IMR-90 (cell line): ENCODE data around the gene ASTN2. TPM values are rescaled to one million over a fixed set of nuclear protein-coding genes. Genes with fewer than 3 reads are reported as not detected.

Experiments used
- ATAC-seq: fragments of 200-7000 bp; cut with Tn5 transposase; 2 replicates; pipeline ENCODE4 v1.9.1; 2020; ENCODE audit warnings: low read depth, mild to moderate bottlenecking, moderate library complexity
- BruUV-seq: library from RNA; stranded (reverse); fragments of 400-500 nt; replicated peaks from 2 replicates; lab custom pipeline; 2021; lab: Mats Ljungman, UMichigan
- CTCF ChIA-PET: fragments of 300-600 bp; formaldehyde crosslinking; extraction: SDS; loops from one replicate; lab custom pipeline; 2021; ENCODE audit warnings: antibody characterized with exemption; lab: Yijun Ruan, JAX
- POLR2A ChIA-PET: fragments of 300-600 bp; sonication (Branson Sonifier 250); formaldehyde crosslinking; loops from one replicate; lab custom pipeline; 2022; ENCODE audit warnings: antibody characterized with exemption; ENCODE audit not compliant: unreplicated experiment; lab: Charles Lee
- DNase-seq: peaks from one replicate; pipeline ENCODE4 v3.0.0; 2013
- H2AFZ ChIP-seq: replicated peaks from 2 replicates; pipeline ENCODE3; 2013; ENCODE audit warnings: low read length, mild to moderate bottlenecking; ENCODE audit not compliant: poor library complexity
- H2AK5ac ChIP-seq: 2 replicates; pipeline ENCODE4 v1.6.1; 2013; ENCODE audit warnings: low read depth, low read length, inconsistent platforms
- H2AK9ac ChIP-seq: replicated peaks from 2 replicates; pipeline ENCODE3; 2013; ENCODE audit warnings: mild to moderate bottlenecking, low read depth, low read length, moderate library complexity; ENCODE audit not compliant: poor library complexity
- H2BK120ac ChIP-seq: 2 replicates; pipeline ENCODE4 v1.6.1; 2013; ENCODE audit warnings: low read depth, low read length, inconsistent platforms
- H2BK15ac ChIP-seq: 3 replicates; pipeline ENCODE4 v1.6.1; 2013; ENCODE audit warnings: low read depth, low read length, inconsistent platforms
- H2BK20ac ChIP-seq: 2 replicates; pipeline ENCODE4 v1.6.1; 2013; ENCODE audit warnings: low read depth, mild to moderate bottlenecking, inconsistent platforms, low read length, moderate library complexity
- H2BK5ac ChIP-seq: 2 replicates; pipeline ENCODE4 v1.6.1; 2013; ENCODE audit warnings: mild to moderate bottlenecking, low read depth, low read length, inconsistent platforms; ENCODE audit not compliant: poor library complexity, severe bottlenecking
- H3K14ac ChIP-seq: replicated peaks from 2 replicates; pipeline ENCODE4 v1.6.1; 2013; ENCODE audit warnings: low read depth, low read length, inconsistent platforms
- H3K18ac ChIP-seq: 2 replicates; pipeline ENCODE4 v1.6.1; 2013; ENCODE audit warnings: low read depth, low read length, control low read depth
- H3K23ac ChIP-seq: 2 replicates; pipeline ENCODE4 v1.6.1; 2013; ENCODE audit warnings: low read depth, low read length, inconsistent platforms
- H3K27ac ChIP-seq: 2 replicates; pipeline ENCODE4 v1.5.1; 2013; ENCODE audit warnings: mild to moderate bottlenecking, control low read depth, low read length; ENCODE audit not compliant: insufficient read depth
- H3K27me3 ChIP-seq: 2 replicates; pipeline ENCODE4 v1.6.1; 2013; ENCODE audit warnings: low read length; ENCODE audit not compliant: control insufficient read depth, insufficient read depth
- H3K36me3 ChIP-seq: 2 replicates; pipeline ENCODE4 v1.6.1; 2013; ENCODE audit warnings: low read length, mixed read lengths; ENCODE audit not compliant: control insufficient read depth, insufficient read depth
- H3K4ac ChIP-seq: 2 replicates; pipeline ENCODE4 v1.6.1; 2013; ENCODE audit warnings: low read depth, low read length, inconsistent platforms
- H3K4me1 ChIP-seq: 2 replicates; pipeline ENCODE4 v1.6.1; 2013; ENCODE audit warnings: low read length, mixed read lengths; ENCODE audit not compliant: control insufficient read depth, insufficient read depth
- H3K4me2 ChIP-seq: 2 replicates; pipeline ENCODE4 v1.6.1; 2013; ENCODE audit warnings: low read depth, mild to moderate bottlenecking, control low read depth, low read length, moderate library complexity
- H3K4me3 ChIP-seq: 2 replicates; pipeline ENCODE4 v1.5.1; 2013; ENCODE audit warnings: low read depth, mild to moderate bottlenecking, control low read depth, low read length, moderate library complexity; ENCODE audit not compliant: insufficient read depth
- H3K56ac ChIP-seq: 2 replicates; pipeline ENCODE4 v1.6.1; 2013; ENCODE audit warnings: low read length, inconsistent platforms; ENCODE audit not compliant: insufficient read depth; ENCODE audit errors: extremely low read depth
- H3K79me1 ChIP-seq, 2 experiments: 2 replicates each; pipeline ENCODE4 v1.6.1; 2013; ENCODE audit warnings: low read length in 2 of 2, inconsistent platforms in 1 of 2, low read depth in 1 of 2
- H3K9ac ChIP-seq: 2 replicates; pipeline ENCODE4 v1.6.1; 2013; ENCODE audit warnings: low read depth, low read length, control low read depth
- H3K9me1 ChIP-seq: 2 replicates; pipeline ENCODE4 v1.6.1; 2013; ENCODE audit warnings: low read length, inconsistent platforms; ENCODE audit not compliant: insufficient read depth
- H3K9me3 ChIP-seq: 2 replicates; pipeline ENCODE4 v1.6.1; 2013; ENCODE audit warnings: low read length; ENCODE audit not compliant: control insufficient read depth, insufficient read depth
- H4K20me1 ChIP-seq: 2 replicates; pipeline ENCODE4 v1.6.1; 2013; ENCODE audit warnings: low read length, inconsistent platforms; ENCODE audit not compliant: insufficient read depth
- H4K5ac ChIP-seq: 2 replicates; pipeline ENCODE4 v1.6.1; 2013; ENCODE audit warnings: mild to moderate bottlenecking, low read depth, low read length, control low read depth
- H4K8ac ChIP-seq, 2 experiments: 2 replicates each; pipeline ENCODE4 v1.6.1; 2013; ENCODE audit warnings: low read depth in 2 of 2, low read length in 2 of 2, control low read depth in 1 of 2, inconsistent platforms in 1 of 2
- H4K91ac ChIP-seq: 2 replicates; pipeline ENCODE4 v1.6.1; 2013; ENCODE audit warnings: low read depth, low read length, inconsistent platforms; ENCODE audit not compliant: insufficient read depth
- CHD1 ChIP-seq: IDR thresholded peaks from 2 replicates; pipeline ENCODE4 v1.6.1; 2012; ENCODE audit warnings: low read depth, low read length, improper control_type of control experiment
- FOS ChIP-seq: fragments of 150-350 bp; IDR thresholded peaks from 2 replicates; pipeline ENCODE4 v1.6.1; 2016; ENCODE audit warnings: low read depth, low read length
- USF2 ChIP-seq: fragments of 150-350 bp; IDR thresholded peaks from 2 replicates; pipeline ENCODE4 v1.6.1; 2017; ENCODE audit warnings: mild to moderate bottlenecking, antibody characterized with exemption, low read length, low read depth
- WGBS, 2 experiments: methylation state at CpG; one replicate each; pipeline versions ENCODE4 v1.1.5 to v1.1.7; 2013; ENCODE audit warnings: missing lambda C conversion rate in 2 of 2; ENCODE audit not compliant: insufficient read length in 1 of 2; ENCODE audit errors: extremely low coverage in 2 of 2; 5-methylcytosine and 5-hydroxymethylcytosine counted together
- dilution Hi-C: fragments of 300-500 bp; cut with HindIII; formaldehyde crosslinking; loops from one replicate; pipeline ENCODE4 v1.14.3; 2018; ENCODE audit warnings: low sequenced_read_pairs; ENCODE audit not compliant: unreplicated experiment
- in situ Hi-C: fragments of 300-500 bp; cut with MboI; formaldehyde crosslinking; loops from 3 replicates; pipeline ENCODE4 v1.14.3; 2019; ENCODE audit warnings: low sequenced_read_pairs, inconsistent platforms, mixed read lengths
- intact Hi-C: fragments of 100-400 bp; cut with micrococcal nuclease; formaldehyde crosslinking; loops from 2 replicates; pipeline ENCODE4 v1.10.0; 2022
- polyA plus RNA-seq, 3 experiments: library from polyadenylated mRNA; depleted of rRNA; stranded (reverse); fragments of >200 nt; gene quantifications; 2 replicates each; pipeline ENCODE4 v1.2.3, GENCODE V29; 2012; ENCODE audit warnings: low replicate concordance in 1 of 3
- total RNA-seq: library from RNA; depleted of rRNA; stranded (reverse); fragments of >200 nt; gene quantifications from 2 replicates; pipeline ENCODE4 v1.2.3, GENCODE V29; 2012

ASTN2 gene
- total and polyA plus RNA-seq, 2 of the 4 experiments (the other 2 are of a cell fraction), result 3.8 to 6.8 TPM

- no peak overlapping the region for H3K4me3 ChIP-seq
- no CpG with 5 or more reads among the region's 1 CpG for WGBS, 2 experiments
- H2AFZ ChIP-seq, result no peak overlapping the region
- no peaks in the 10 kb centered on the region for H3K36me3 ChIP-seq
- no peak overlapping the region for H3K9ac ChIP-seq
- no peaks in the 10 kb centered on the region for H3K79me1 ChIP-seq
- H2AK5ac ChIP-seq, result no peak overlapping the region
- in situ Hi-C loops (no loop called here), dilution Hi-C loops (no loop called here), intact Hi-C loops (no loop called here)
- H3K27me3 ChIP-seq, result peaks cover 23% of the 10 kb centered on the region
- H3K27ac ChIP-seq, result no peak overlapping the region
- no peak overlapping the region for H4K91ac ChIP-seq
- H2BK120ac ChIP-seq, result no peak overlapping the region
- H2BK20ac ChIP-seq, result no peak overlapping the region
- ATAC-seq (no peak), DNase-seq (no peak)
- no peak overlapping the region for H2AK9ac ChIP-seq
- H4K5ac ChIP-seq, result no peak overlapping the region
- H3K18ac ChIP-seq, result no peak overlapping the region
- CTCF ChIA-PET, result no interaction called here
- H4K8ac ChIP-seq, result no peak overlapping the region
- H3K4me1 ChIP-seq, result no peaks in the 10 kb centered on the region
- POLR2A ChIA-PET, result no interaction called here
- no peak overlapping the region for H2BK5ac ChIP-seq
- H4K20me1 ChIP-seq, result no peaks in the 10 kb centered on the region
- no peak overlapping the region for H3K56ac ChIP-seq
- no TSS peak for BruUV-seq
- no peaks in the 10 kb centered on the region for H3K9me1 ChIP-seq
- H3K4ac ChIP-seq, result no peak overlapping the region
- H3K4me2 ChIP-seq, result no peak overlapping the region
- H3K14ac ChIP-seq, result no peak overlapping the region
- H2BK15ac ChIP-seq, result no peak overlapping the region
- TF ChIP-seq CHD1 (no peak), FOS (no peak), USF2 (no peak)
- no peaks in the 10 kb centered on the region for H3K9me3 ChIP-seq
- H3K23ac ChIP-seq, result no peak overlapping the region
Measured at GRCh38 chr9:117418111-117418510, 3.3 kb upstream of the ASTN2 start.
